DMS114 treated with DMSO at 0.1 percent for 48 hours (cell line): Measurements from ENCODE around the gene CCDC183.
A peak's percentile ranks its signal among the peaks of the same experiment; 100 is the strongest.
"Not testable (repeated sequence)": the region's sequence is repeated elsewhere in the genome, so short reads cannot be mapped to it uniquely, and the experiment has no call there.

Experiments used
- DNase-seq: peaks from one replicate; lab custom pipeline; 2025; ENCODE audit not compliant: unreplicated experiment; lab: John Stamatoyannopoulos, UW

The CCDC183 gene

DNA sequence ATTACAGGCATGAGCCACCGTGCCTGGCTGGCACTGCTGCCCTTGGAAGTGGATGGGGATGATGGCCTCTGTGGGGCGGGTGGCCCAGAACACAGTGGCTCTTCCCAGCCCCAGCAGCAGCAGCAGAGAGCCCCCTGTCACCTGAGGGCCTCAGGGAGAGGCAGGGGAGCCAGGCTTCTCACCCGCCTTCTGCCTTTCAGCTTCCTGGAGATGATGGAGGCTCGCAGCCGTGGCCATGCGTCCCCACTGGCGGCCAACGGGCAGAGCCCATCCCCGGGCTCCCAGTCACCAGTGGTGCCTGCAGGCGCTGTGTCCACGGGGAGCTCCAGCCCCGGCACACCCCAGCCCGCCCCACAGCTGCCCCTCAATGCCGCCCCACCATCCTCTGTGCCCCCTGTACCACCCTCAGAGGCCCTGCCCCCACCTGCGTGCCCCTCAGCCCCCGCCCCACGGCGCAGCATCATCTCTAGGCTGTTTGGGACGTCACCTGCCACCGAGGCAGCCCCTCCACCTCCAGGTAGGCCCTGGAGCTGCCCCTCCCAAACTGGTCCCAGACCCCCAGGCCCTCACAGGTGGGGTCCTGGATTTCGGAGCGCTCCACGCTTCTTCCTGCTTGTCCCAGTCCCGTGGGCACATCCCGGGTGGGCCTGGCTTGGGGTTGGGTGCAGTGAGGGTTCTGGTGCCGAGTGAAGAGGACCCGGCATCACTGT, 41.2 kb downstream of the CCDC183 start:
- DNase-seq = no peak

DNA sequence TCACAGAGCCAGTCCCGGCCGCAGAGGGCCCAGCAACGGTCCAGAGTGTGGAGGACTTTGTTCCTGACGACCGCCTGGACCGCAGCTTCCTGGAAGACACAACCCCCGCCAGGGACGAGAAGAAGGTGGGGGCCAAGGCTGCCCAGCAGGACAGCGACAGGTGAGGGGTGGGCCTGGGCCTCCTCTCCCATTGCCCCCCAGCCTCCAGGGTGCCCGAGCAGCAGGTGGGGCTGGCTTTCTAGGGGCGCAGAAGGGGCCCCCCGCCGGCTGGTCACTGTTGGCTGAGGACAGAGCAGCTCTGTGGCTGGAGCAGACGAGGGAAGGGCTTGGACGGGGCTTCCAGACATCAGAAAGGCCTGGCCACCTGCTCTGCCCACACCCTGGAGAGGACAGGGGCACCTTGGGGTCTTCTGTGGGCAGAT, 41.7 kb downstream of the CCDC183 start:
- not testable (repeated sequence) for DNase-seq

DNA sequence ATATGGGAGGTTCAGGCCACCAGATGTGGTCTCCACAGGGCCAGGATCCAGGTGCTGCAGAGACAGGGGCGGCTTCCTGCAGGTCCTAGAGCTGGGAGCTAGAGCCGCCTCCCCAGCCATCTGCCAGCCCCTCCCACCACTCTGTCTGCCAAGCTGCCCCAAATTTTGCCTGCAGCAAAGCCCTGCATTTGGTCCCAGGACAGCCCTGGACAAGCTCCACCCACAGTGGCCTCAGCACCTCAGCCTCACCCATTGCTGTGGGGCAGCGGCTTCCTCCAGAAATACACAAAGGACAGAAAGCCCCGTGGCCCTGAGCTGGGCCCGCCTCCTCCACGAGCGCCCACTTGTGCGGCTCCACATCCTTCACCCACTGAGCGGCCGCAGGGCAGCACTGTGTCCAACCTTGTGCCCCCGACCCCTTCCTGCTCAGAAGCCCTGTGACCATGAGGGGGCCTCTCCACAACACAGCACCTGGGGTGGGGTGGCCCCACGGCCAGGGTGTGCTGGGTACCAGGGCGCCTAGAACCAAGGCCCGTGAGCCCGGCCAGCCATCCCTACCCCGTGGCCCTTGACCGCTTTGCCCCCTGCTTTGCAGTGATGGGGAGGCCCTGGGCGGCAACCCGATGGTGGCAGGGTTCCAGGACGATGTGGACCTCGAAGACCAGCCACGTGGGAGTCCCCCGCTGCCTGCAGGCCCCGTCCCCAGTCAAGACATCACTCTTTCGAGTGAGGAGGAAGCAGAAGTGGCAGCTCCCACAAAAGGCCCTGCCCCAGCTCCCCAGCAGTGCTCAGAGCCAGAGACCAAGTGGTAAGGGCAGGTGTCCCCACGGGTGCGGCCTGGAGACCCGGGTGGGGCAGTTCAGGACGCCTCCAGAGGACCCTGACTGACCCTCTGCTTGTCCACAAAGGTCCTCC, 42.4 kb downstream of the CCDC183 start:
- no peak for DNase-seq

DNA sequence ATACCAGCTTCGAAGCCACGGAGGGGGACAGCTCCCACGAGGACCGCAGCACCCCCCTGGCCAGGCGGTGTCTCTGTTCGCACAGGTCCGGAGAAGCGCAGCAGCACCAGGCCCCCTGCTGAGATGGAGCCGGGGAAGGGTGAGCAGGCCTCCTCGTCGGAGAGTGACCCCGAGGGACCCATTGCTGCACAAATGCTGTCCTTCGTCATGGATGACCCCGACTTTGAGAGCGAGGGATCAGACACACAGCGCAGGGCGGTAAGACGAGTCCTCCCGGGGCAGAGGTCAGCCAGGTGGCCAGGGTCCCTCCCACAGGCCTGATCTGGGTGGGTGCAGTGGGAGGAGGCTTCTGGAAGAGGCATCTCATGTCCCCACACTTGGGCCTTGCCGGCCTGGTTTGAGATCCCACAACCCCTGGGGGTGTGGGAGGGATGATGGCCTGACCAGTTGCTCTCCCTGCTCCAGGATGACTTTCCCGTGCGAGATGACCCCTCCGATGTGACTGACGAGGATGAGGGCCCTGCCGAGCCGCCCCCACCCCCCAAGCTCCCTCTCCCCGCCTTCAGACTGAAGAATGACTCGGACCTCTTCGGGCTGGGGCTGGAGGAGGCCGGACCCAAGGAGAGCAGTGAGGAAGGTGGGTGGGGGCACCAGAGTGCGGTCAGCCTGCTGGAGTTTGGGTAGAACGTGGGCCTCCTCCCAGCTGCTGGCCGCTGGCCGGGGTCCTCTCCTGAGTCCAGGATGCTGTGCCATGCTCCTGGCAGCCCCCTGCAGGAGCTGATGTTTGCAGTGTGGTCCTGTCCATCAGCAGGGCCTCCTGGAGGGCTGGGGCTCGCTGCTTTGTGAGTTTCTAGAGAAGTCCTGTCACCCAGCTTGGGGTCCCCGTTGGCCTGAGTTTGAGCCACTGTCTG, 43.3 kb downstream of the CCDC183 start:
- no peak for DNase-seq

DNA sequence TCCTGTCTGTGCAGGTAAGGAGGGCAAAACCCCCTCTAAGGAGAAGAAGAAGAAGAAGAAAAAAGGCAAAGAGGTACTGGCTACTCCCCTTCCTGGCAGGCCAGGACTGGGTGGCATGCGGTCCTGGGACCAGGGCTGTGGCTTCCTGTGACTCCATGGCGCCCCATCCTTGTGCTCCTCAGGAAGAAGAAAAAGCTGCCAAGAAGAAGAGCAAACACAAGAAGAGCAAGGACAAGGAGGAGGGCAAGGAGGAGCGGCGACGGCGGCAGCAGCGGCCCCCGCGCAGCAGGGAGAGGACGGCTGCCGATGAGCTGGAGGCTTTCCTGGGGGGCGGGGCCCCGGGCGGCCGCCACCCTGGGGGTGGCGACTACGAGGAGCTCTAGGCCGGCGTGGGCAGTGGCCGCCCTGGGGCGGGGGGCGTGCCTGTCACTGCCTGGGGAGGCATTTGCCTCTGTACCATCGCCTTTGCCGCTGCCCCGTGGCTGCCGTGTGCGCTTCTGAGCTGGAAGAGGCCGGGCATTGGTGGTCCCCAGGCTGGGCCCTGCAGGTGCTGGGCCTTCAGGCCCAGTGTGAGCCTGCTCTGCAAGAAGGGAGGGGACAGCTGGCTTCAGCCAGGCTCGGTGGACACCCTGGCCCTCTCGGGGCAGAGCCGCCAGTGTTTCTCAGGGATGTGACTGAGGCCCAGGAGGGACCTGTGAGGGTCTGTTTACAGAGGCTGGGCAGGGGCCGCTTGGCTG, 44.2 kb downstream of the CCDC183 start:
- DNase-seq = peak; percentile 18

DNA sequence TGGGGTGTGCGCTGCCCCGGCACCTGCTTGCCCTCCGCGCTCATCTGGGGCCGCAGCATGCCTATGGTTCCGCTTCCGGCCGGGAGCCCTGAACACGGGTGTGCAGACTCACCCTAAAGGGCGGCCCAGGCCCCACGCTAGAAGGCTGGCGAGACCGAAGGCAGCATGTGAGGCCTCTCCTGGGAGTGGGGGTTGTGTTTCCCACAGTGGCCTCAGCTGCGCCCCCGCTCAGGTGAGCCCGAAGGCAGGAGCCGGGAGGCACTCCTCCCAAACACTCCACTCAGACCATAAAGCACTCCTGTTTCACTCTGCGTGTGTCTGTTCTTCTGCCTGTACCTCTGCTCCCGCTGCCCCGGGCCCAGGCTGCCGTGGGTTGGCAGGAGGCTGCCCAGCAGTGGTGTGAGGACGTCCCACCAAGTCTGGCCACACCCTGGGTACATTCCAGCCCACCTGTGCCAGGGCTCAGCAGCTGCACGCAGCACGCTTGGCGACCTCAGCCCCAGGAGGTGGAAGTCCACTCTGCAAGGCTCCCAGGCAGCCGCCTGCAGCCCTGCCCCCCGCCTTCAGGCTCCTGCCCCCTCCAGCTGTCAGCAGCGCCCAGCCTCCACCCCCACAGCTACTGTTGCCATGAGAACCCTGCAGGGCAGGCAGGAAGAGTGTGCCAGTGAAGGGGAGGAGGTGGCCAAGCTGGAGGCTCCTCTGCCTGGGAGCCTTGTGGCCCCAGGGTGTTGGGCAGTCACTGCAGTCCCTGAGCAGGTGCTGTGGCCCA, 44.9 kb downstream of the CCDC183 start:
- DNase-seq = peak; percentile 17

DNA sequence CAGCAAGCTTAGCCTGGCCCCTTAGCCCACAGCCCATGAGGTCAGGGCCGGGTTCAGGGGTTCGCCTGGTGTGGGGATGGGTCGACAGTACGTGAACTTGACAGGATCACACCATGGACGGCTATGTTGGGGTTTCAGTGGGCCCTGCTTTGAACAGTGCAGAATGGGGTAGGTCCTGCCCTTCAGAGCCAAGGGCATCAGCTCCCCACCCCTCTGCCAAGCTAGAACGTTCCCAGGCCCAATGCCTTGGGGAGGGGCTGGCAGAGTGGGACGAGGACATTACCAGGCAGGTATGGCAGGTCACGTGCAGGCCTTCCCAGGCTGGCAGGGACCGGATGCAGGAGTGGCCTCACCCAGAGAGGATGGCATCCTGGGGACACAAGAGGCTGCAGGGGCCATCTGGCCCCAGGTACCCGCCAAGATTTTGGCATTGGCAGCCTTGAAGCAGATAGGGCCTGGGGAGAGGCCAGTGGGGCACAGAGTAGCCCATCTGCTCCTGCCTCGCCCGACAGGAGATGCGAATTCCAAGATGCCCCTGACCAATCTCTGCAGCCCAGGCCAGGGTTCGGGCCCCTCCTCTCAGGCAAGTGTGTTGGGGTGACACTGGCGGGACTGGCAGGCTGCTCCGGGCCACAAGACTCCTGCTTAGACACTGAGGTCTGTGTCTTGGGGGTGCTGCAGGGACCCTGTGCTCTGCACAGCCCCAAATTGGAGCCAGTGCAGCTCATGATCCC, 45.7 kb downstream of the CCDC183 start:
- DNase-seq = not testable (repeated sequence)

DNA sequence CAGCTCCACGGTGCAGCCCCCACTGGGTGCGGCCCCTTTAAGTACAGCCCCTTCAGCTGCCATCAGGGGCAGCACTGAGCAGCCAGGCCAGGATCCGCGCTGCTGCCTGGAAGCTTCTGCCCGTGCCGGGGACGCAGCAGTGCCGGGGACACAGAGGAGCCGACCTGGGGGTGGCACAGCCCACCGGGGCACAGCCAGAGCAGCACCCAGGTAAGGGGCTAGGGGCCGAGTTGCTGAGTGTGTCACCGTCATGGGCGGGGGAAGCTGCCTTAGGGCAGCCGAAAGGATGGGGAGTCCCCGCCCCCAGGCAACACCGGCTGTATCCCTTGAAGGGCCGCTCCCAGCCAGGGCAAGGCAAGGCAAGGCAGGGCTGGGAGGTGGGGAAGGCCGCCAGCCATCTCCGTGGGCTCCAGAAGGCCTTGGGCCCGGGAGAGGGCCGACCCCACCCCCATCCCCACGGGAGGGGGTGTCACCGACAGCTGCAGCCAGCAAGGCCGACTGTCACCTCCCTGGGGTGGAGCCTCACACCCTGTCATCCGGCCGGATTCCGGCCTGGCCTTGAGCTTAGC, 46.3 kb downstream of the CCDC183 start, which contains the start of gene AJM1:
AJM1 (plus strand) TSS at position 99 of the 569 bp plus-strand sequence. CDS start 1,937 bp downstream, outside the sequence.
- DNase-seq = peak; percentile 43

DNA sequence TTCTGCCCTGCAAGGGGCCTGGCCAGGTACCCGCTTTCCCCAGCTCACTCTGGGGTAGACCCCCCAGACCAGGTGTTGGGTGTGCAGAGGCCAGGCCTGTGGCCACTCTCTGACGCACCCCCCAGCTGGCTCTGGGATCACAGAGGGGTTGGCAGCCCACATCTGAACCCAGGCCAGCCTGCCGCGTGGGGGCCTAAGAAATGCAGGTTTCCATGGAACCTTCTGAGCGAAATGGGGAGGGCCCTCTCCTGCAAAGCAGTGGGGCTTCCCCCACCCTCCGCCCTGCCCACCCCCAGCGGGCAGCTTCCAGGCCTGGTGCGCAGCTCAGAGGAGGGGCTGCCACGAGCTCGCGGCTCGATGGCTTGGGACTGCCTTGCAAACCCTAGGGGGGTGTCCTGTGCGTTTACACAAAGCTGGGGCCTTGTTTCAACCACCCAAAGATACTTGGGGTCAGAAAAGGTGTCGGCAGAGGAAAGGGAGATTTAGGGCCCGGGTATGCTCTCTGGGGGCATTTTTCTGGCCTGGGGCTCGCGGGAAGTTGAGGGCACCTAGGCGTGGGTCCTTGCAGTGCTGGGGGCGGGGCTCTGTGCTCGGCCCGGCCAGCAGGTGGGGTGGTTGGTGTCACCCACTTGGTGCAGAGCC, 47.1 kb downstream of the CCDC183 start:
- not testable (repeated sequence) for DNase-seq

DNA sequence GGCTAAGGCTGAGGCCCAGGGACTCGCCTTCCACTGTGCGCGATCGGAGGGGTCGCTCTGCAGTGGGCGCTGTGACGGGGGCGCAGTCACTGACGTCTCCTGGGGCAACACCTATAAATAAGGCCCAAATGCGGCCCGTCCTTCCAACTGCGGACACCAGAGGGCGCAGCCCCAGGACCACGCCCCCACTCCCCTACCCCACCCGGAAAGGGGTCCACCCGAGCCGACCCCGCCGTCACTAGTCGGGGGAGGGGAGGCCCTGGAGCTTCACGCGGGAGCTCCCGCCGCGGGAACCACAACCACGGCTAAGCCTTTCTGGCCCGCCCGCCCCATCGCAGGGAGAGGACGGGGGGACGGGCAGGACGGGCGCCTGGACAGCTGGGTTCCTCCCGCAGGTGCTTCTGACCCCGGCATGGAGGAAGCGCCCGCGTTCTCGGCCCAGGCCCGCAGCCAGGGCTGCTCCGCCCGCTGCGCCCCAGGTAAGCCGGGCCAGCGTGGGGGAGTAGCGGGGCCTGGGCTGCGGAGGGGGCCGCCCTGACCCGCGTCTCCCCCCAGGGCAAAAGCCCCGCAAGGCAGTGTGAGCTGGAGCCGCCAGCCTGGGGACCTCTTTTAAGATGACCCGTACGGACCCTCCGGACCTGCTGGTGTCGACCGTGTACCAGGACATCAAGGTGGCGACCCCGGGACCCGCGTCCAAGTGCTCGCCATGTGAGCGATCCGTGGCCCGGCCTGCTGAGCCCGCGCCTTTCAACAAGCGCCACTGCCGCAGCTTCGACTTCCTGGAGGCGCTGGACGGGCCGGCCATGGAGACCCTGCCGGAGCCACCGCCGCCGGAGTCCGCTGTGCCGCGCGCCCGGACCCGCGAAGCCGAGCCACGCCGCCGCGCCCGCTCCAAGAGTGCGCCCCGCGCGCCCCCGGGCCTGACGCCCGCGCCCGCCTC, 47.9 kb downstream of the CCDC183 start:
- not testable (repeated sequence) for DNase-seq

DNA sequence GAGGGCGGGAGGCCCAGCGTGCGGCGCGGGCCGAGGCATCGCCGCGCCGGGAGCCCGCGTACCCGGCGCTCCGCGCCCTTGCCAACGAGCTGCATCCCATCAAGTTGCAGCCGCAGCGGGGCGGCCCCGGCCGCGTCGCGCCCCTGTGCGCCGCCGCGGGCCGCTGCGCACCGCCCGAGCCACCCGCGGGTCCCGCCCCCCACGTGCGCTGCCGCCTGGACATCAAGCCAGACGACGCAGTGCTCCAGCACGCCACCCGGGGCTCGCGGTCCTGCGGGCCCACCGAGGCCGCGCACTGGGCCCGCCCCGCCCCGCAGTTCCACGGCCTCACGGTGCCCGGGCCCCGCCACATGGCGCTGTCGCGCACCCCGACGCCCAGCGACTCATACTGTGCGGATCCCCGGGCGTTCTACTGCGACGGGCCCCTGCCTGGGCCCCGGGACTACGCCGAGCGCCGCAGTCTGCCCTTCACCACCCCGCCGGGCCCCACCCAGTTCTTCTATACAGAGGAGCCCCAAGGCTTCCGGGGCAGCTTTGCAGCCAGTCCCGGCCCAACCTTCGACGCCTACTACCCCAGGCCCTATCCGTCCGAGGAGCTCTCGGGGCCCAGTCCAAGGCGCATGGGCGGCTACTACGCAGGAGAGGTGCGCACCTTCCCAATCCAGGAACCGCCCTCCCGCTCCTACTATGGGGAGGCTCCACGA, 48.8 kb downstream of the CCDC183 start:
- DNase-seq = no peak

DNA sequence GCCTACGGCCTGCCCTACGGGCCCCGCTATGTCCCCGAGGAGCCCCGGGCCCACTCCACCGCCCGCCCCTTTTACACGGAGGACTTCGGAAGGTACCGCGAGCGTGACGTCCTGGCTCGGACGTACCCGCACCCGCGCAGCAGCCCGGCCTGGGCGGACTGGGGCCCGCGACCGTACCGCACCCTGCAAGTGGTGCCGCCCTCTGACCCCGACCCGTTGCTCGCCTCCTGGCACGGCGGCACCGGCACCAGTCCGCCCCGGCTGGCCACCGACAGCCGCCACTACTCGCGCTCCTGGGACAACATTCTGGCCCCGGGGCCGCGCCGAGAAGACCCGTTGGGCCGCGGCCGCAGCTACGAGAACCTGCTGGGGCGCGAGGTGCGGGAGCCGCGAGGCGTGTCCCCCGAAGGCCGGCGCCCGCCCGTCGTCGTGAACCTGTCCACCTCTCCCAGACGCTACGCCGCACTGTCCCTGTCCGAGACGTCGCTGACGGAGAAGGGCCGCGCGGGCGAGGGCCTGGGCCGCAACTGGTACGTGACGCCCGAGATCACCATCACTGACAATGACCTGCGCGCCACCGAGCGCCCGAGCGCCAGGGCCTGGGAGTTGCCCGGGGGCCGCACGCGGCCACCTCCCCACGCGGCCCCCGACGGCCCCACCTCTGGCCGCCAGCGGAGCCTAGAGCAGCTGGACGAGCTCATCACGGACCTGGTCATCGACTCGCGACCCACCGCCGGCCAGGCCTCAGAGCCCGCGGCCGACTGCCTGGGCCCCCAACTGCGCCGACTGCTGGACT, 49.5 kb downstream of the CCDC183 start:
- DNase-seq = no peak

DNA sequence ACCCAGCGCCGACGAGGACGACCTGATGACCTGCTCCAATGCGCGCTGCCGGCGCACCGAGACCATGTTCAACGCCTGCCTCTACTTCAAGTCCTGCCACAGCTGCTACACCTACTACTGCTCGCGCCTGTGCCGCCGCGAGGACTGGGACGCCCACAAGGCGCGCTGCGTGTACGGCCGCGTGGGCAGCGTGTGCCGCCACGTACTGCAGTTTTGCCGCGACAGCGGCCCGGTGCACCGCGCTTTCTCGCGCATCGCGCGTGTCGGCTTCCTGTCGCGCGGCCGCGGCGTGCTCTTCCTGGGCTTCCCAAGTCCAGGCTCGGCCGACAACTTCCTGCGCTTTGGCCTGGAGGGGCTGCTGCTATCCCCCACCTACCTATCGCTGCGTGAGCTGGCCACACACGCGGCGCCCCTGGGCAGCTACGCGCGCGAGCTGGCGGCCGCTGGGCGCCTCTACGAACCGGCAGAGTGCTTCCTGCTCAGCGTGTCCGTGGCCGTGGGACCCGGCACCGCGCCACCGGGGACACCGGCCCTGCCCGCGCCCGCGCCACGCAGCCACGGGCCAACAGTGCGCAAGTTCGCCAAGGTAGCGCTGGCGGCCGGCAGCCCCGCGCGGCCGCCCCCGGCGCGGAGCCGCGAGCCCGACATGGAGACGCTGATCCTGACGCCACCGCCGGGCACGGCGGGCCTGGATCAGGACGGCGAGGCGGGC, 50.4 kb downstream of the CCDC183 start:
- DNase-seq = no peak

DNA sequence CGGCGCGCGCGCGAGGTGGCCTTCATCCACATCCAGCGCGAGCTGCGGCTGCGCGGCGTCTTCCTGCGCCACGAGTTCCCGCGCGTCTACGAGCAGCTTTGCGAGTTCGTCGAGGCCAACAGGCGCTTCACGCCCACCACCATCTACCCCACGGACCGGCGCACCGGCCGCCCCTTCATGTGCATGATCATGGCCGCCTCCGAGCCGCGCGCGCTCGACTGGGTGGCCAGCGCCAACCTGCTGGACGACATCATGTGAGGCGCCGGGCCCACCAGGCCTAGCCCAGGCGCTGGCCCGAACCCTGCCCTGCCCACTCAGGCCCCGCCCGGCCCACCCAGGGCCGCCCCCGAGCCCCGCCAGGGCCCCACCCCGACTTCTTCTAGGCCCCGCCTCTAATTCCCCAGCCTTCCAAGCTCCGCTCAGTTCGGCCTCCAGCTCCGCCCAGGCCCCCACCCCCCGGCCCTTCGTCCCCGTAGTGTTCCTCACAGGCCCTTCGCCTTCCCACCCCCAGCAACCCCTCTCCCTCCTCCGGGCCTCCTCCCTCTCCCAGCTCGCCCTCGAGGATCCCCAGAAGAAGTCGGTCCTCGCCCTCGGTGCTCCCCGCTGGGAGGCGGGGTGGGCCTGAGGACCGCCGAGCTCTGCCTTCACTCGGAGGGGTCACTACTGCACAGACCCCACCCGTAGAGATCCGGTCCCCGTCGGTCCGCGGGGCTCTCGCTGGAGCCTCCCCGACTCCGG, 51.1 kb downstream of the CCDC183 start:
- DNase-seq = peak; percentile 13
